ENCODE results near the gene NOVA2. TPM values are rescaled to one million over a fixed set of nuclear protein-coding genes. Genes with fewer than 3 reads are reported as not detected.

The NOVA2 gene
- total and polyA plus RNA-seq, 2 donors from 2014 or later = 0.95 to 8.5 TPM

GRCh38 chr19:46009530-46010510 lies 36.2 kb upstream of the NOVA2 start:
- H3K27ac ChIP-seq (ENCODE audit: low read depth in 2 of 2, low read length in 2 of 2) = no peak overlapping the region
- intact Hi-C loops (cut with DNase I) = no loop called here
- no peak overlapping the region for H3K4me3 ChIP-seq (ENCODE audit: low read length in 3 of 3)
- DNase-seq (peak; percentile 65 to 82 (median 74)), FAIRE-seq (no peak)
- peaks cover 0 to 4% (median 0%) of the 10 kb centered on the region in 3 donors for H3K4me1 ChIP-seq (ENCODE audit: control insufficient read depth in 2 of 3, insufficient read depth in 2 of 3, low read depth in 1 of 3, low read length in 3 of 3)
- no peak overlapping the region for H3K9ac ChIP-seq (ENCODE audit: low read length in 3 of 3)
- H3K36me3 ChIP-seq (ENCODE audit: control insufficient read depth in 2 of 3, insufficient read depth in 3 of 3, low read length in 3 of 3) = no peaks in the 10 kb centered on the region
- peaks cover 3% of the 10 kb centered on the region for H3K27me3 ChIP-seq (ENCODE audit: control insufficient read depth, insufficient read depth, low read length)
- peak; percentile 66 for TF ChIP-seq CTCF (IDR thresholded peaks at IDR 0.05; ENCODE audit: borderline replicate concordance, extremely low read depth, insufficient read depth)
- H3K9me3 ChIP-seq (ENCODE audit: control insufficient read depth in 2 of 3, insufficient read depth in 1 of 3, low read length in 3 of 3) = no peaks in the 10 kb centered on the region

- no peaks in the 10 kb centered on the region for H3K4me1 ChIP-seq (ENCODE audit: control insufficient read depth in 2 of 3, insufficient read depth in 2 of 3, low read depth in 1 of 3, low read length in 3 of 3)
- no peak overlapping the region for H3K4me3 ChIP-seq (ENCODE audit: low read length in 3 of 3)
- TF ChIP-seq CTCF (IDR thresholded peaks at IDR 0.05; ENCODE audit: borderline replicate concordance, extremely low read depth, insufficient read depth) = no peak
- FAIRE-seq (no peak), DNase-seq (peak in 1 of 5 donors; percentile 51)
- H3K9me3 ChIP-seq (ENCODE audit: control insufficient read depth in 2 of 3, insufficient read depth in 1 of 3, low read length in 3 of 3) = no peaks in the 10 kb centered on the region
- H3K27me3 ChIP-seq (ENCODE audit: control insufficient read depth, insufficient read depth, low read length) = no peaks in the 10 kb centered on the region
- no peak overlapping the region for H3K27ac ChIP-seq (ENCODE audit: low read depth in 2 of 2, low read length in 2 of 2)
- intact Hi-C loops (cut with DNase I) = no loop called here
- no peak overlapping the region for H3K9ac ChIP-seq (ENCODE audit: low read length in 3 of 3)
- H3K36me3 ChIP-seq (ENCODE audit: control insufficient read depth in 2 of 3, insufficient read depth in 3 of 3, low read length in 3 of 3) = peaks cover 0 to 3% (median 0%) of the 10 kb centered on the region in 3 donors
Observed at GRCh38 chr19:46006411-46006810, 32.7 kb upstream of the NOVA2 start.

GRCh38 chr19:46002678-46003275 lies 29.1 kb upstream of the NOVA2 start:
- Histone ChIP-seq H3K9me3 (ENCODE audit: control insufficient read depth in 2 of 3, insufficient read depth in 1 of 3, low read length in 3 of 3) (no peaks in the 10 kb centered on the region), H3K4me1 (ENCODE audit: control insufficient read depth in 2 of 3, insufficient read depth in 2 of 3, low read depth in 1 of 3, low read length in 3 of 3) (peaks cover 0 to 3% (median 0%) of the 10 kb centered on the region in 3 donors), H3K4me3 (ENCODE audit: low read length in 3 of 3) (no peak overlapping the region), H3K36me3 (ENCODE audit: control insufficient read depth in 2 of 3, insufficient read depth in 3 of 3, low read length in 3 of 3) (peaks cover 0 to 3% (median 0%) of the 10 kb centered on the region in 3 donors), H3K27ac (ENCODE audit: low read depth in 2 of 2, low read length in 2 of 2) (no peak overlapping the region), H3K27me3 (ENCODE audit: control insufficient read depth, insufficient read depth, low read length) (no peaks in the 10 kb centered on the region), H3K9ac (ENCODE audit: low read length in 3 of 3) (no peak overlapping the region)
- no peak for TF ChIP-seq CTCF (IDR thresholded peaks at IDR 0.05; ENCODE audit: borderline replicate concordance, extremely low read depth, insufficient read depth)
- DNase-seq = no peak
- no peak for FAIRE-seq
- intact Hi-C loops (cut with DNase I) = no loop called here
